HepG2 (cell line): ENCODE results near the gene SIDT1.

Experiments
- CEBPB ChIP-seq: IDR thresholded peaks from 2 replicates; pipeline ENCODE4 v1.6.1; 2011; ENCODE audit warnings: low read depth, low read length, improper control_type of control experiment, borderline replicate concordance
- ZNF557 ChIP-seq: sonication (generic); formaldehyde crosslinking; IDR thresholded peaks from 2 replicates; pipeline ENCODE4 v1.4.0; 2020; ENCODE audit warnings: missing genetic modification reagents
- ZNF652 ChIP-seq: IDR thresholded peaks from 2 replicates; pipeline ENCODE4 v1.6.1; 2016; ENCODE audit warnings: low read depth, borderline replicate concordance

- TF ChIP-seq ZNF652: no peak
- no peak for TF ChIP-seq CEBPB
- TF ChIP-seq ZNF557 (CRISPR knock-in tag): no peak
Observed at GRCh38 chr3:113499081-113499480, 33.3 kb upstream of the SIDT1 start.
